GM12872 (cell line): ENCODE measurements around the gene CDC5L.

Source experiments
- TF ChIP-seq, protein P1 (sequence below): IDR thresholded peaks from 3 replicates; pipeline ENCODE4 v1.5.1; 2011; ENCODE audit warnings: low read depth, mild to moderate bottlenecking, low read length, moderate library complexity; ENCODE audit not compliant: insufficient read depth

Gene CDC5L

DNA sequence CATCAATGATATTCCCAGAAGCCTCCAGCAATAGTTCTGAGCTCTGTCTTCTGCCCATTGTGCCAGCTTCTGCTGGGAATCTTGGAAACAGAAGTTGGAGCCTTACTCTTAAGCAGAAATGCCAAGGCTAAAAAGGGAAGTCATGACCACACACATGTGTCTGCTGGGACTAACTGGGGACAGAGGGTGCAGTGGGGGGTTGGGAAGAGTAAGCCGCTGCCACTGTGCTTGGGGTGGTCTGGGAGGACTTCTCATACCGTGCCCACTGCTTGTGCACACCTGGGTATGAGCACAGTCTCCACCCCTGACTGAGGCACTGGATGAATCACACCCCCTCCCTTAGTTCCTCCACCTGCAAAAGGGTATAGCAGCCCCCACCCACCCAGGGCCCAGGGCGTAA, 90.7 kb downstream of the CDC5L start:
- TF ChIP-seq, protein P1, sequence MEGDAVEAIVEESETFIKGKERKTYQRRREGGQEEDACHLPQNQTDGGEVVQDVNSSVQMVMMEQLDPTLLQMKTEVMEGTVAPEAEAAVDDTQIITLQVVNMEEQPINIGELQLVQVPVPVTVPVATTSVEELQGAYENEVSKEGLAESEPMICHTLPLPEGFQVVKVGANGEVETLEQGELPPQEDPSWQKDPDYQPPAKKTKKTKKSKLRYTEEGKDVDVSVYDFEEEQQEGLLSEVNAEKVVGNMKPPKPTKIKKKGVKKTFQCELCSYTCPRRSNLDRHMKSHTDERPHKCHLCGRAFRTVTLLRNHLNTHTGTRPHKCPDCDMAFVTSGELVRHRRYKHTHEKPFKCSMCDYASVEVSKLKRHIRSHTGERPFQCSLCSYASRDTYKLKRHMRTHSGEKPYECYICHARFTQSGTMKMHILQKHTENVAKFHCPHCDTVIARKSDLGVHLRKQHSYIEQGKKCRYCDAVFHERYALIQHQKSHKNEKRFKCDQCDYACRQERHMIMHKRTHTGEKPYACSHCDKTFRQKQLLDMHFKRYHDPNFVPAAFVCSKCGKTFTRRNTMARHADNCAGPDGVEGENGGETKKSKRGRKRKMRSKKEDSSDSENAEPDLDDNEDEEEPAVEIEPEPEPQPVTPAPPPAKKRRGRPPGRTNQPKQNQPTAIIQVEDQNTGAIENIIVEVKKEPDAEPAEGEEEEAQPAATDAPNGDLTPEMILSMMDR: no peak

DNA sequence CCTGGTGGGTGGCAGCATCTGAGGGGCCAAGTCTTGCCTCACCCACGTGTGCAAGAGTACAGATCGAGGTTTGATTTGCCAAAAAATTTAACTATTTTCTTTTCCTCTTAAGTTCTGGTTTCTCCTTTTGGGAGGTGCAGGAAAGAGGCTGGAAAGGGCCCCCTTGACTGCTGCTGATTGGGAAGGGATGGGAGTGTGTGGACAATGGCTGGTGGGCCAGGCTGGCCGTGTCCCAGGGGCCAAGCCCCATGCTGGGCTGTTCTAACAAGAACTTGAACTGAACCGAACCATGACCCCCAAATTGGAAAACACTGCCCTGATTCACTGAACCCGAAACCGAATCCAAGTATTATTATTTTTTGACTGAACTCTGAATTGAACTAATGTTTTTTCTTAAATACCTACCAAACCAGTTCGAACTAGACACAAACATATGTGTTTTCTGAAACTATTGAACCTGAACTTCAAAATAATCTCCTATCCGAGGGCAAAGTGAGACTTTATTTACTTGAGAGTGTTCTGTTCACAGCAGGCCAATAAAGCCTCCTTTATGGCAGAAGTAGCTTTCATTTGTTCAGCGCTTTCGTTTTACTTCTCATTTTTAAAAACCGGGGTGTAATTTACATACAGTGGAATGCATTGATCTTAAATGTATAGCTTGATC, 91.2 kb downstream of the CDC5L start:
- TF ChIP-seq, protein P1: no peak

DNA sequence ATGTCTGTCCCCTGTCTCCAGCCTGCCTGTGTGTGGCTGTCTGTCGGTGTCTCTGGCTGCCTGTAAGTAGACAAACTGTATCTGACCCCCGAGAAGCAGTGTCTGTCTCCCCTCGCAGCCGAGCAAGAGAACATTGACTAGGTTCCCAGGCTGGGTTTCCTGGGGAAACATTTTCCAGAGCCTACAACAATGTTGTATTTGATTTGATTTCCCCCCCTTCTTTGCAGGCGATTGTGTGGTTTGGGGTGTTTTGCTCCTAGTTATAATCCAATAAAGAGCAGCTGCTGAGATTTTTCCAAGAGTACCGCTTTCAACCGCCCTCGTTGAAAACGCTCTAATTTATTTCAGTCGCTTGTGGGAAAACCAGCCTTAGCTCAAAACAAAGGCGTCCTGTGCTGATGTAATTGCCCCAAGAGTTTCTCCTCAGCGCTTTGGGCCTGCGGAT, 92.6 kb downstream of the CDC5L start:
- TF ChIP-seq, protein P1: no peak

DNA sequence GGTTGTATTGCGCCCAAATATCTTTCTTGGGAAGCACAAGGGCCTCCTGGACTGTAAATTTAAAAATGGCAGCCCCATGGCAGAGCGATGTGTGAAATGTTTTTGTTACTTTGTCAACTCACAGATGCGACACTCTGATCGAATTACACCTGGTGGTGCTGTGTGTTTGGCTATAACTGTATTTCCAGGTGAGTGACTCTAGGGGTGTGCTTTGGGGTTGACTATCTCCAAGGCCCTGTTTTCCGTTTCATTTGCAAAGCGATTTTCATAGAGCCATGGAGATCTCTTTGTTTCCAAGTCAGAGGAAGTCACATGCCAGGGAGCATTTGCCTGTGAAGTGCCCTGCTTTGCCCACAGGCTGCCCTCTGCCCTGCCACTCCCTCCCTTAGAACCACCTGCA, 93.5 kb downstream of the CDC5L start:
- TF ChIP-seq, protein P1: no peak

DNA sequence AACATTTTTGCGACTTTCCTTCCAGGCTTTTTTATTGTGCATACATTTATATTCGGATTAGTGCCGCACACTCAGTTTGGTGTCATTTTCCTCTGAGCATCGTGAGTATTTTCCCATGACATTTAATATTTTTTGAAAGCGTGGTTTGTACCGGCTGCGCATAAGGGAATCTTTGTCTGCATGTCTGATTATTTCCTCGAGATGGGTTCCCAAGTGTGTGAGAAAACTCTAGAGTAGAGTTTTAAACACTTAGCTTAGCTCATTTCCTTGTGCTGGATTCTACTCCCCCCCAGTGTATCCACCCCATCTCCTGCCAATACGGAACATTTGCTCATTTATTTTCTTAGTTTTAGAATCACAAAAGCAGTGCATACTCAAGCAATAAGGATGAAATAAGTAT, 94.3 kb downstream of the CDC5L start:
- TF ChIP-seq, protein P1: no peak

DNA sequence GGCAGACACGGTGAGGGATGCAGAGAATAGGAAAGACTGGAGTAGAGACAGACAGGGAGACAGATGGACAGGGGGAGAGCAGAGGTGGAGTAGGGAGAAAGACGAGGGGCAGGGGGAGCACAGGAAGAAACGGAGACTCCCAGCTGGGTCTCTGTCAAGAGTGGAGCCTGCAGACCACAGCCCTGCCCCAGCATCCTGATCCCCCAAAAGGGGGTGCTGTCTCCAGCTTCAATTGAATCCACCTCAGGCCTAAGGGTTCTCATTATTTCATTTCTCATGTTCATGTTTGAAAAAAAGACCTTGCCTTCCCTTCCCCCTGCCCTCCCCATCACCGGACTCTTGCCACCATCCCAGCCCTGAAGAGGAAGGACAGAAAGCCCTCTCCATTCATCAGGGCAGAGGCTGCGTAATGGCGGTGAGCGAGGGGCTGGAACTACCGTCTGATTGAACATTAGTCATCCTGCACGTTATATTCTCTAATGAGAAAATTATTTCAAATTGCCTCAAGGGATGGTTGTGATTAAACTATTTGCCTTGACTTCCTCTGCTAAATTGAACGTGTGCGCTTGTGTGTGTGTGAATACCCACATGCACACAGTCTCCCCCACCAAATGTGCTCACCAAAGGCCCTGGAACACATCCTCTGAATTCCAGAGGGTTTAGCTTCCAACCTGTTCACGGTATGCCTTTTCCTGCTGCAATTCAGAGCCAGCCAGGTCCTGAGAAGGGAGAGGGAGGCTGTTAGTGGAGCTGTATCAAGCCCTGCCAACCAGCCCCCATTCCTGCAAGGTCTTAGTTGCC, 98.3 kb downstream of the CDC5L start:
- TF ChIP-seq, protein P1: no peak

DNA sequence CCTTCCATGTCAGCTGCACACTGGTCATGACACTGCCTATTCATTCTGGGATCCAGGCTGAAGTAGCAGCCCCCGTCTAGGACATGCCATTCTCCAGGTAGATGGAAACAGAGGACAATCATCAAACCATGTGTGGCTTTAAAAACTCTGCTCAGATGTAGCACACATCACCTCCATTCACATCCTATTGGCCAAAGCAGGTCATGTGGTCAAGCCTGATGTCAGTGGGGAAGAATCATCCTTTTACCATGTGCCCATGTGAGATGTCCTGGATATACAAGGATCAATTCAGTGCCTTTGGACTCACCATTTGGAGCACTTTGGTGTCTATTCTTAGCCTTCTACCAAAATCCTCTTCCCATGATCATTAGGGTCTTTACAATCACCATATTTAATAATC, 99.5 kb downstream of the CDC5L start:
- TF ChIP-seq, protein P1: no peak
